HG02981 (cell line): ENCODE results near the gene ECM1.

Experiments used
- ATAC-seq: cut with Tn5 transposase; IDR thresholded peaks from one replicate; pipeline ENCODE4 v1.9.1; 2021; ENCODE audit warnings: mild to moderate bottlenecking, moderate library complexity; ENCODE audit not compliant: unreplicated experiment

The ECM1 gene

GRCh38 chr1:150543500-150544143, 35.7 kb downstream of the ECM1 start:
- ATAC-seq: no peak

GRCh38 chr1:150544204-150544603, 36.3 kb downstream of the ECM1 start:
- ATAC-seq: no peak

- no peak for ATAC-seq
Measured at GRCh38 chr1:150545486-150546032, 37.6 kb downstream of the ECM1 start.

- ATAC-seq: no peak
Measured at GRCh38 chr1:150546294-150546937, 38.5 kb downstream of the ECM1 start.

GRCh38 chr1:150548324-150548631, 40.4 kb downstream of the ECM1 start:
- ATAC-seq: no peak

GRCh38 chr1:150548632-150549495, 41.0 kb downstream of the ECM1 start, which contains the start of gene ADAMTSL4:
ADAMTSL4 (plus strand) TSS chr1:150549408; CDS start chr1:150552289, 2,881 bp downstream.
- no peak for ATAC-seq

- ATAC-seq: no peak
Measured at GRCh38 chr1:150549496-150550221, 41.8 kb downstream of the ECM1 start.

GRCh38 chr1:150550222-150551050, 42.5 kb downstream of the ECM1 start:
- ATAC-seq: no peak

GRCh38 chr1:150551051-150551783, 43.3 kb downstream of the ECM1 start:
- ATAC-seq: no peak

GRCh38 chr1:150551784-150552127, 43.8 kb downstream of the ECM1 start:
- no peak for ATAC-seq

- ATAC-seq: no peak
Measured at GRCh38 chr1:150552128-150552910, 44.4 kb downstream of the ECM1 start.

GRCh38 chr1:150552911-150553289, 45.0 kb downstream of the ECM1 start:
- ATAC-seq: no peak

- no peak for ATAC-seq
Measured at GRCh38 chr1:150553392-150554085, 45.6 kb downstream of the ECM1 start.

GRCh38 chr1:150554086-150554452, 46.2 kb downstream of the ECM1 start:
- ATAC-seq: no peak

- ATAC-seq: no peak
Measured at GRCh38 chr1:150555198-150555970, 47.5 kb downstream of the ECM1 start.

GRCh38 chr1:150555971-150556865, 48.3 kb downstream of the ECM1 start:
- ATAC-seq: no peak
